ENCODE results near the gene CD248. TPM values are rescaled to one million over a fixed set of nuclear protein-coding genes. Genes with fewer than 3 reads are reported as not detected.

Gene CD248, protein sequence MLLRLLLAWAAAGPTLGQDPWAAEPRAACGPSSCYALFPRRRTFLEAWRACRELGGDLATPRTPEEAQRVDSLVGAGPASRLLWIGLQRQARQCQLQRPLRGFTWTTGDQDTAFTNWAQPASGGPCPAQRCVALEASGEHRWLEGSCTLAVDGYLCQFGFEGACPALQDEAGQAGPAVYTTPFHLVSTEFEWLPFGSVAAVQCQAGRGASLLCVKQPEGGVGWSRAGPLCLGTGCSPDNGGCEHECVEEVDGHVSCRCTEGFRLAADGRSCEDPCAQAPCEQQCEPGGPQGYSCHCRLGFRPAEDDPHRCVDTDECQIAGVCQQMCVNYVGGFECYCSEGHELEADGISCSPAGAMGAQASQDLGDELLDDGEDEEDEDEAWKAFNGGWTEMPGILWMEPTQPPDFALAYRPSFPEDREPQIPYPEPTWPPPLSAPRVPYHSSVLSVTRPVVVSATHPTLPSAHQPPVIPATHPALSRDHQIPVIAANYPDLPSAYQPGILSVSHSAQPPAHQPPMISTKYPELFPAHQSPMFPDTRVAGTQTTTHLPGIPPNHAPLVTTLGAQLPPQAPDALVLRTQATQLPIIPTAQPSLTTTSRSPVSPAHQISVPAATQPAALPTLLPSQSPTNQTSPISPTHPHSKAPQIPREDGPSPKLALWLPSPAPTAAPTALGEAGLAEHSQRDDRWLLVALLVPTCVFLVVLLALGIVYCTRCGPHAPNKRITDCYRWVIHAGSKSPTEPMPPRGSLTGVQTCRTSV
- total RNA-seq (10 to 100 TPM in 2 of 5 donors, 1 to 10 TPM in 3; 2.5 to 14.7 (median 8.7) TPM), total RNA-seq (0 to 11.3 (median 1.9) reads per million in 29 experiments)
- 4.1 TPM for total RNA-seq (2013)

DNA sequence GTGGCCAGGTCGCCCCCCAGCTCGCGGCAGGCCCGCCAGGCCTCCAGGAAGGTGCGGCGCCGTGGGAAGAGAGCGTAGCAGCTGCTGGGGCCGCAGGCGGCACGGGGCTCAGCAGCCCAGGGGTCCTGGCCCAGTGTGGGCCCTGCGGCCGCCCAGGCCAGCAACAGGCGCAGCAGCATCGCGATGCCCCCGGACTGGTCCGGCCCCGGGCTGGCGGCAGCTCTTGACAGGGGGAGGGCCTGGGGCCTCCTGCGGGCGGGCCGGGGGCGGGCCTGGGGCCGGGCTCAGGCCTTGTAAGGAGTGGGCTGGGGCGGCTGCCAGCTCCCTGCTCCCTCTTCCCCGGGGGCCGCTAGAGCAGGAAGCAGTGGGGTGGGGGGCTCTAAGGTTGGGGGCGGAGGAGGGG lies at the start of gene CD248:
Gene CD248 (minus strand): TSS at position 196 of the 403 bp plus-strand sequence. CDS start 17 bp downstream, at position 179.
- CTCF ChIA-PET: no interaction called here
- Mint-ChIP-seq H3K4me3 (peak within 1 kb of the TSS; percentile 67 to 80 (median 72)), H3K36me3 (no peaks in the 10 kb centered on the region), H3K9me3 (peaks cover 0 to 4% (median 0%) of the 10 kb centered on the region in 3 donors), H3K4me1 (peaks cover 59 to 64% (median 62%) of the 10 kb centered on the region in 3 donors), H3K27ac (peak within 1 kb of the TSS; percentile 93 to 99), H3K27me3 (peaks cover 0 to 2% of the 10 kb centered on the region in 2 donors)
- peaks cover 30 to 76% of the 10 kb centered on the region in 2 experiments for H3K4me1 ChIP-seq (ENCODE audit: control insufficient read depth in 1 of 2, extremely low read depth in 1 of 2, insufficient read depth in 2 of 2, low read length in 2 of 2)
- peak within 1 kb of the TSS; percentile 42 to 71 for H3K4me3 ChIP-seq (ENCODE audit: control insufficient read depth in 1 of 2, extremely low read depth in 1 of 2, low read length in 1 of 2)
- 37% methylated on average over 23 of the region's 29 CpGs for WGBS (ENCODE audit: insufficient coverage)
- no peaks in the 10 kb centered on the region for H3K9me3 ChIP-seq
- peak in 4 of 35 experiments; percentile 11 to 40 (median 34) for DNase-seq
- H3K27me3 ChIP-seq (replicated peaks in 1 of 2; ENCODE audit: control insufficient read depth in 2 of 2, extremely low read depth in 1 of 2, insufficient read depth in 2 of 2, low read length in 1 of 2): peaks cover 0 to 14% of the 10 kb centered on the region in 2 experiments
- no peaks in the 10 kb centered on the region for H3K36me3 ChIP-seq (ENCODE audit: control insufficient read depth in 2 of 2, extremely low read depth in 1 of 2, insufficient read depth in 1 of 2, low read length in 1 of 2)
- peak within 1 kb of the TSS; percentile 94 for H3K27ac ChIP-seq (ENCODE audit: low read length)
- no peak for ATAC-seq (replicated peaks in 1 of 4)
- POLR2A ChIA-PET: interaction anchor here in 1 of 2 donors (1.0 to 1.9 kb wide), 2 partner anchors 27 to 28 kb away, joined by 4 read pairs; partner anchors contain the start of gene YIF1A

GRCh38 chr11:66365711-66366619 lies 49.1 kb upstream of the CD248 start:
- Histone ChIP-seq H3K9me3 (no peaks in the 10 kb centered on the region), H3K36me3 (ENCODE audit: control insufficient read depth in 2 of 2, extremely low read depth in 1 of 2, insufficient read depth in 1 of 2, low read length in 1 of 2) (peaks cover 3 to 26% of the 10 kb centered on the region in 2 donors), H3K27me3 (replicated peaks in 1 of 2; ENCODE audit: control insufficient read depth in 2 of 2, extremely low read depth in 1 of 2, insufficient read depth in 2 of 2, low read length in 1 of 2) (no peaks in the 10 kb centered on the region), H3K4me1 (ENCODE audit: control insufficient read depth in 1 of 2, extremely low read depth in 1 of 2, insufficient read depth in 2 of 2, low read length in 2 of 2) (peaks cover 0 to 4% of the 10 kb centered on the region in 2 experiments), H3K4me3 (ENCODE audit: control insufficient read depth in 1 of 2, extremely low read depth in 1 of 2, low read length in 1 of 2) (no peak overlapping the region), H3K27ac (ENCODE audit: low read length) (no peak overlapping the region)
- ChIA-PET CTCF (interaction anchor here in 1 of 2 donors (0.9 kb wide), 1 partner anchor 19 kb away, joined by 4 read pairs; no protein-coding TSS in a partner anchor), POLR2A (no interaction called here)
- H3K9me3 Mint-ChIP-seq: no peaks in the 10 kb centered on the region
- DNase-seq: no peak
- H3K36me3 Mint-ChIP-seq: no peaks in the 10 kb centered on the region
- 90% methylated on average over 10 of the region's 14 CpGs for WGBS (ENCODE audit: insufficient coverage)
- H3K27ac Mint-ChIP-seq: peak overlapping the region in 1 of 2 donors; percentile 39
- ATAC-seq (replicated peaks in 1 of 4): no peak
- no peak overlapping the region for H3K4me3 Mint-ChIP-seq
- H3K27me3 Mint-ChIP-seq: no peaks in the 10 kb centered on the region
- peaks cover 0 to 8% (median 6%) of the 10 kb centered on the region in 3 donors for H3K4me1 Mint-ChIP-seq

- Mint-ChIP-seq H3K4me1 (peaks cover 0 to 5% (median 3%) of the 10 kb centered on the region in 3 donors), H3K27me3 (no peaks in the 10 kb centered on the region), H3K27ac (peak overlapping the region in 1 of 2 donors; percentile 39), H3K4me3 (no peak overlapping the region), H3K36me3 (no peaks in the 10 kb centered on the region), H3K9me3 (no peaks in the 10 kb centered on the region)
- H3K36me3 ChIP-seq (ENCODE audit: control insufficient read depth in 2 of 2, extremely low read depth in 1 of 2, insufficient read depth in 1 of 2, low read length in 1 of 2): peaks cover 3 to 26% of the 10 kb centered on the region in 2 donors
- no peaks in the 10 kb centered on the region for H3K27me3 ChIP-seq (replicated peaks in 1 of 2; ENCODE audit: control insufficient read depth in 2 of 2, extremely low read depth in 1 of 2, insufficient read depth in 2 of 2, low read length in 1 of 2)
- WGBS (ENCODE audit: insufficient coverage): 100% methylated on average over 1 of the region's 6 CpGs
- ChIA-PET CTCF (interaction anchor here in 1 of 2 donors (0.5 to 0.9 kb wide), 2 partner anchors 17 to 20 kb away, joined by 3 to 4 read pairs; no protein-coding TSS in a partner anchor), POLR2A (no interaction called here)
- H3K4me1 ChIP-seq (ENCODE audit: control insufficient read depth in 1 of 2, extremely low read depth in 1 of 2, insufficient read depth in 2 of 2, low read length in 2 of 2): no peaks in the 10 kb centered on the region
- no peak overlapping the region for H3K4me3 ChIP-seq (ENCODE audit: control insufficient read depth in 1 of 2, extremely low read depth in 1 of 2, low read length in 1 of 2)
- no peaks in the 10 kb centered on the region for H3K9me3 ChIP-seq
- no peak overlapping the region for H3K27ac ChIP-seq (ENCODE audit: low read length)
- ATAC-seq (replicated peaks in 1 of 4) (no peak), DNase-seq (no peak)
Observed at GRCh38 chr11:66365166-66365565, 48.3 kb upstream of the CD248 start.

GRCh38 chr11:66363805-66364535 lies 47.1 kb upstream of the CD248 start:
- H3K4me3 ChIP-seq (ENCODE audit: control insufficient read depth in 1 of 2, extremely low read depth in 1 of 2, low read length in 1 of 2): no peak overlapping the region
- DNase-seq (peak in 33 of 35 experiments; percentile 23 to 72 (median 52)), ATAC-seq (replicated peaks in 1 of 4) (peak; percentile 51 to 72 (median 59))
- H3K27ac ChIP-seq (ENCODE audit: low read length): no peak overlapping the region
- Mint-ChIP-seq H3K9me3 (no peaks in the 10 kb centered on the region), H3K4me1 (no peaks in the 10 kb centered on the region), H3K27me3 (no peaks in the 10 kb centered on the region), H3K27ac (no peak overlapping the region), H3K36me3 (no peaks in the 10 kb centered on the region), H3K4me3 (no peak overlapping the region)
- 84% methylated on average over 7 of the region's 15 CpGs for WGBS (ENCODE audit: insufficient coverage)
- ChIA-PET POLR2A (interaction anchor here in 1 of 2 donors (0.6 kb wide), 1 partner anchor 1229 kb away, joined by 4 read pairs; no protein-coding TSS in a partner anchor), CTCF (interaction anchor here (0.6 to 1.0 kb wide), 4 partner anchors 16 to 51 kb away, joined by 3 to 4 read pairs (median 3); no protein-coding TSS in a partner anchor)
- H3K27me3 ChIP-seq (replicated peaks in 1 of 2; ENCODE audit: control insufficient read depth in 2 of 2, extremely low read depth in 1 of 2, insufficient read depth in 2 of 2, low read length in 1 of 2): no peaks in the 10 kb centered on the region
- H3K4me1 ChIP-seq (ENCODE audit: control insufficient read depth in 1 of 2, extremely low read depth in 1 of 2, insufficient read depth in 2 of 2, low read length in 2 of 2): no peaks in the 10 kb centered on the region
- peaks cover 3 to 26% of the 10 kb centered on the region in 2 donors for H3K36me3 ChIP-seq (ENCODE audit: control insufficient read depth in 2 of 2, extremely low read depth in 1 of 2, insufficient read depth in 1 of 2, low read length in 1 of 2)
- no peaks in the 10 kb centered on the region for H3K9me3 ChIP-seq

GRCh38 chr11:66363187-66363601 lies 46.4 kb upstream of the CD248 start:
- Histone ChIP-seq H3K4me1 (ENCODE audit: control insufficient read depth in 1 of 2, extremely low read depth in 1 of 2, insufficient read depth in 2 of 2, low read length in 2 of 2) (no peaks in the 10 kb centered on the region), H3K9me3 (no peaks in the 10 kb centered on the region), H3K36me3 (ENCODE audit: control insufficient read depth in 2 of 2, extremely low read depth in 1 of 2, insufficient read depth in 1 of 2, low read length in 1 of 2) (peaks cover 3 to 23% of the 10 kb centered on the region in 2 donors), H3K27me3 (replicated peaks in 1 of 2; ENCODE audit: control insufficient read depth in 2 of 2, extremely low read depth in 1 of 2, insufficient read depth in 2 of 2, low read length in 1 of 2) (no peaks in the 10 kb centered on the region), H3K4me3 (ENCODE audit: control insufficient read depth in 1 of 2, extremely low read depth in 1 of 2, low read length in 1 of 2) (no peak overlapping the region), H3K27ac (ENCODE audit: low read length) (no peak overlapping the region)
- Mint-ChIP-seq H3K27me3 (no peaks in the 10 kb centered on the region), H3K4me1 (no peaks in the 10 kb centered on the region), H3K27ac (no peak overlapping the region), H3K4me3 (no peak overlapping the region), H3K9me3 (no peaks in the 10 kb centered on the region), H3K36me3 (no peaks in the 10 kb centered on the region)
- POLR2A ChIA-PET: interaction anchor here in 1 of 2 donors (0.6 kb wide), 1 partner anchor 1230 kb away, joined by 4 read pairs; no protein-coding TSS in a partner anchor
- 89% methylated on average over 11 of the region's 14 CpGs for WGBS (ENCODE audit: insufficient coverage)
- no peak for ATAC-seq (replicated peaks in 1 of 4)
- DNase-seq: no peak
- CTCF ChIA-PET: interaction anchor here in 1 of 2 donors (0.8 to 1.0 kb wide), 2 partner anchors 21 to 26 kb away, joined by 3 read pairs; no protein-coding TSS in a partner anchor

Measured in T-cell (primary cell).